ENCODE results near the gene DPYSL3. TPM values are rescaled to one million over a fixed set of nuclear protein-coding genes. Genes with fewer than 3 reads are reported as not detected.
"Not testable (repeated sequence)": the region's sequence is repeated elsewhere in the genome, so short reads cannot be mapped to it uniquely, and the experiment has no call there.

Gene DPYSL3
- total and polyA plus RNA-seq, 3 experiments from 2014 or later: 0.13 to 0.35 TPM; not detected in 1

GRCh38 chr5:147381555-147381954 is 128.3 kb downstream of the DPYSL3 start:
- Histone ChIP-seq H3K36me3 (ENCODE audit: insufficient read depth, low read length) (no peaks in the 10 kb centered on the region), H3K4me1 (ENCODE audit: insufficient read depth, low read length) (no peaks in the 10 kb centered on the region), H3K27ac (ENCODE audit: low read depth, low read length) (no peak overlapping the region), H3K4me3 (ENCODE audit: low read length) (no peak overlapping the region), H3K9me3 (ENCODE audit: low read length) (no peaks in the 10 kb centered on the region), H3K27me3 (ENCODE audit: insufficient read depth, low read length, poor library complexity, severe bottlenecking) (no peaks in the 10 kb centered on the region)
- peaks cover 0 to 3% (median 0%) of the 10 kb centered on the region in 3 donors for H3K36me3 Mint-ChIP-seq
- no peak overlapping the region for H3K27ac Mint-ChIP-seq
- H3K4me3 Mint-ChIP-seq: no peak overlapping the region
- H3K9me3 Mint-ChIP-seq: peaks cover 0 to 17% (median 7%) of the 10 kb centered on the region in 5 donors
- peaks cover 7 to 12% of the 10 kb centered on the region in 2 donors for H3K27me3 Mint-ChIP-seq
- no peaks in the 10 kb centered on the region for H3K4me1 Mint-ChIP-seq
- ChIA-PET POLR2A (no interaction called here), CTCF (no interaction called here)
- no peak for DNase-seq

DNA sequence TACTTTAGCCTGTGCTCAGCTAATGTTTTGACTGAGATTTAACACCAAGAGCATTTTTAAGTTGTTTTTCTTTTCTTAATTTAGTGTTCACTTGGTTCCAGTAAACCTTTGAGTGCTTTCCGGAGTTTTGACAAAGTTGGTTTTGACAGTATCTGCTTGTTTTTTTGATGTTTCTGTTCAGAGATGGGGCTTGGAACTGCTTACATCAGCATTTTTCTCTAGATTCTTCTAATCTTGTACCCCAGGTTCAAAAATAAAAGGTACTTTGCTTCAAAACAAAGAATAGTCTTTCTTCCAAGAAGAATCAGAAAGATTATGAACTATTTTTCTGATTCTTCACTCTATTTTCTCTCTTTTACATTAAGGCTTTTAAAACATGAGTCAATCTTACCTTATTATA is 132.2 kb downstream of the DPYSL3 start:
- Histone ChIP-seq H3K27ac (ENCODE audit: low read depth, low read length) (no peak overlapping the region), H3K4me1 (ENCODE audit: insufficient read depth, low read length) (no peaks in the 10 kb centered on the region), H3K36me3 (ENCODE audit: insufficient read depth, low read length) (no peaks in the 10 kb centered on the region), H3K4me3 (ENCODE audit: low read length) (no peak overlapping the region), H3K27me3 (ENCODE audit: insufficient read depth, low read length, poor library complexity, severe bottlenecking) (no peaks in the 10 kb centered on the region), H3K9me3 (ENCODE audit: low read length) (no peaks in the 10 kb centered on the region)
- Mint-ChIP-seq H3K9me3 (peaks cover 0 to 17% (median 7%) of the 10 kb centered on the region in 5 donors), H3K36me3 (peaks cover 0 to 3% (median 0%) of the 10 kb centered on the region in 3 donors), H3K4me1 (no peaks in the 10 kb centered on the region), H3K4me3 (no peak overlapping the region), H3K27me3 (peaks cover 6 to 13% of the 10 kb centered on the region in 2 donors), H3K27ac (no peak overlapping the region)
- CTCF ChIA-PET: no interaction called here
- POLR2A ChIA-PET: no interaction called here
- no peak for DNase-seq

- no peak for DNase-seq
- Histone ChIP-seq H3K36me3 (ENCODE audit: insufficient read depth, low read length) (no peaks in the 10 kb centered on the region), H3K27me3 (ENCODE audit: insufficient read depth, low read length, poor library complexity, severe bottlenecking) (no peaks in the 10 kb centered on the region), H3K4me1 (ENCODE audit: insufficient read depth, low read length) (no peaks in the 10 kb centered on the region), H3K27ac (ENCODE audit: low read depth, low read length) (no peak overlapping the region), H3K4me3 (ENCODE audit: low read length) (no peak overlapping the region), H3K9me3 (ENCODE audit: low read length) (no peaks in the 10 kb centered on the region)
- Mint-ChIP-seq H3K27ac (no peak overlapping the region), H3K9me3 (peaks cover 0 to 11% (median 7%) of the 10 kb centered on the region in 5 donors), H3K4me3 (no peak overlapping the region), H3K4me1 (no peaks in the 10 kb centered on the region), H3K36me3 (peaks cover 0 to 3% (median 0%) of the 10 kb centered on the region in 3 donors), H3K27me3 (peaks cover 5 to 7% of the 10 kb centered on the region in 2 donors)
- POLR2A ChIA-PET: no interaction called here
- CTCF ChIA-PET: no interaction called here
Measured at GRCh38 chr5:147375151-147375550, 134.7 kb downstream of the DPYSL3 start.

- ChIA-PET CTCF (no interaction called here), POLR2A (no interaction called here)
- Histone ChIP-seq H3K4me3 (ENCODE audit: low read length) (no peak overlapping the region), H3K36me3 (ENCODE audit: insufficient read depth, low read length) (no peaks in the 10 kb centered on the region), H3K9me3 (ENCODE audit: low read length) (no peaks in the 10 kb centered on the region), H3K4me1 (ENCODE audit: insufficient read depth, low read length) (no peaks in the 10 kb centered on the region), H3K27ac (ENCODE audit: low read depth, low read length) (no peak overlapping the region), H3K27me3 (ENCODE audit: insufficient read depth, low read length, poor library complexity, severe bottlenecking) (no peaks in the 10 kb centered on the region)
- Mint-ChIP-seq H3K9me3 (peaks cover 0 to 4% (median 2%) of the 10 kb centered on the region in 5 donors), H3K36me3 (no peaks in the 10 kb centered on the region), H3K4me3 (no peak overlapping the region), H3K27ac (no peak overlapping the region), H3K27me3 (peaks cover 3 to 5% of the 10 kb centered on the region in 2 donors), H3K4me1 (no peaks in the 10 kb centered on the region)
- no peak for DNase-seq
Measured at GRCh38 chr5:147373328-147373727, 136.5 kb downstream of the DPYSL3 start.

DNA sequence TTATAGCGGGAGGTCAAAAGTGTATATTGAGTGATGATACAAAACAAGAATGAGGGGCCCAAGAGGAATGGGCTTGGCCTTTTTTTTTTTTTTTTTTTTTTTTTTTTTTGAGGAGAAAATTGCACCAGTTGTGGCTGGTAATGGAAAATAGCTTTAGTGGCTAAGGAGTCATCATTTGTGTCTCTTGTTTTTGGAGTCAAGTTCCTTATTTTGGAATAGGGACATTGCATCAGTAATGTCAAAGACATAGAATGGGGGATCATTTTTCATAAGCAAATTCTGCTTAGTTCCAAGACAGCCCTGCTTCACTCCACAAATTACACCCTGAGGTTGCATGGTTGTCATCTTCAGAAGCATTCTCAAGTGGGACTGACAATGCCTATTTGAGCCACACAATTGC is 137.7 kb downstream of the DPYSL3 start:
- POLR2A ChIA-PET: no interaction called here
- no peaks in the 10 kb centered on the region for H3K36me3 Mint-ChIP-seq
- H3K4me3 Mint-ChIP-seq: no peak overlapping the region
- Histone ChIP-seq H3K36me3 (ENCODE audit: insufficient read depth, low read length) (no peaks in the 10 kb centered on the region), H3K4me1 (ENCODE audit: insufficient read depth, low read length) (no peaks in the 10 kb centered on the region), H3K4me3 (ENCODE audit: low read length) (no peak overlapping the region), H3K27me3 (ENCODE audit: insufficient read depth, low read length, poor library complexity, severe bottlenecking) (no peaks in the 10 kb centered on the region), H3K27ac (ENCODE audit: low read depth, low read length) (no peak overlapping the region), H3K9me3 (ENCODE audit: low read length) (no peaks in the 10 kb centered on the region)
- peaks cover 3 to 6% of the 10 kb centered on the region in 2 donors for H3K27me3 Mint-ChIP-seq
- no peak for DNase-seq
- CTCF ChIA-PET: no interaction called here
- no peaks in the 10 kb centered on the region for H3K4me1 Mint-ChIP-seq
- H3K9me3 Mint-ChIP-seq: no peaks in the 10 kb centered on the region
- no peak overlapping the region for H3K27ac Mint-ChIP-seq

GRCh38 chr5:147371290-147371689 is 138.6 kb downstream of the DPYSL3 start:
- Mint-ChIP-seq H3K36me3 (no peaks in the 10 kb centered on the region), H3K27me3 (peaks cover 3 to 4% of the 10 kb centered on the region in 2 donors), H3K27ac (no peak overlapping the region), H3K9me3 (no peaks in the 10 kb centered on the region), H3K4me3 (no peak overlapping the region), H3K4me1 (peaks cover 0 to 3% (median 0%) of the 10 kb centered on the region in 3 donors)
- no peak for DNase-seq
- no peaks in the 10 kb centered on the region for H3K27me3 ChIP-seq (ENCODE audit: insufficient read depth, low read length, poor library complexity, severe bottlenecking)
- ChIA-PET CTCF (no interaction called here), POLR2A (no interaction called here)
- no peaks in the 10 kb centered on the region for H3K4me1 ChIP-seq (ENCODE audit: insufficient read depth, low read length)
- H3K36me3 ChIP-seq (ENCODE audit: insufficient read depth, low read length): no peaks in the 10 kb centered on the region
- no peaks in the 10 kb centered on the region for H3K9me3 ChIP-seq (ENCODE audit: low read length)
- H3K27ac ChIP-seq (ENCODE audit: low read depth, low read length): no peak overlapping the region
- no peak overlapping the region for H3K4me3 ChIP-seq (ENCODE audit: low read length)

- Histone ChIP-seq H3K27me3 (ENCODE audit: insufficient read depth, low read length, poor library complexity, severe bottlenecking) (no peaks in the 10 kb centered on the region), H3K4me3 (ENCODE audit: low read length) (no peak overlapping the region), H3K9me3 (ENCODE audit: low read length) (no peaks in the 10 kb centered on the region), H3K4me1 (ENCODE audit: insufficient read depth, low read length) (no peaks in the 10 kb centered on the region), H3K27ac (ENCODE audit: low read depth, low read length) (no peak overlapping the region), H3K36me3 (ENCODE audit: insufficient read depth, low read length) (no peaks in the 10 kb centered on the region)
- ChIA-PET CTCF (no interaction called here), POLR2A (no interaction called here)
- peaks cover 0 to 3% (median 0%) of the 10 kb centered on the region in 3 donors for H3K4me1 Mint-ChIP-seq
- no peaks in the 10 kb centered on the region for H3K36me3 Mint-ChIP-seq
- no peak overlapping the region for H3K4me3 Mint-ChIP-seq
- H3K27me3 Mint-ChIP-seq: peaks cover 1 to 4% of the 10 kb centered on the region in 2 donors
- no peak overlapping the region for H3K27ac Mint-ChIP-seq
- no peak for DNase-seq
- H3K9me3 Mint-ChIP-seq: peaks cover 0 to 2% (median 0%) of the 10 kb centered on the region in 5 donors
Measured at GRCh38 chr5:147369742-147370374, 140.0 kb downstream of the DPYSL3 start.

GRCh38 chr5:147367381-147367780 is 142.5 kb downstream of the DPYSL3 start:
- H3K36me3 ChIP-seq (ENCODE audit: insufficient read depth, low read length); H3K27me3 Mint-ChIP-seq; H3K9me3 Mint-ChIP-seq; CTCF ChIA-PET; DNase-seq; H3K4me3 ChIP-seq (ENCODE audit: low read length); H3K4me3 Mint-ChIP-seq; H3K4me1 ChIP-seq (ENCODE audit: insufficient read depth, low read length); H3K36me3 Mint-ChIP-seq; H3K27me3 ChIP-seq (ENCODE audit: insufficient read depth, low read length, poor library complexity, severe bottlenecking); POLR2A ChIA-PET; H3K4me1 Mint-ChIP-seq; H3K27ac Mint-ChIP-seq; H3K27ac ChIP-seq (ENCODE audit: low read depth, low read length); H3K9me3 ChIP-seq (ENCODE audit: low read length): not testable (repeated sequence)

Measured in CD8-positive, alpha-beta memory T cell (primary cell).